C4-2B (cell line): ENCODE data around the gene ARL2BP.

ENCODE experiments used
- CTCF ChIP-seq: fragments of 450-650 bp; conservative IDR thresholded peaks from 2 replicates; pipeline ENCODE4 v1.5.1; 2017; ENCODE audit warnings: mild to moderate bottlenecking
- ZFX ChIP-seq: fragments of 450-650 bp; IDR thresholded peaks from 2 replicates; pipeline ENCODE4 v1.6.1; 2017

GRCh38 chr16:57196753-57197152 is 48.3 kb upstream of the ARL2BP start:
- TF ChIP-seq CTCF (no peak), ZFX (no peak)
